A549 (cell line): ENCODE data around the gene LRRC4B. TPM values are rescaled to one million over a fixed set of nuclear protein-coding genes. Genes with fewer than 3 reads are reported as not detected.
"Not testable (repeated sequence)": the region's sequence is repeated elsewhere in the genome, so short reads cannot be mapped to it uniquely, and the experiment has no call there.

ENCODE experiments used
- ATAC-seq, 2 experiments: fragments of 200-7000 bp in 1 of 2; fragments of >200 bp in 1 of 2; cut with Nextera tagmentation in 1 of 2; cut with Tn5 transposase in 1 of 2; 3 replicates each; pipeline versions ENCODE4 v1.8.0 to v1.9.1; 2018 to 2020; ENCODE audit warnings: mild to moderate bottlenecking in 1 of 2, moderate library complexity in 1 of 2
- CTCF ChIA-PET: fragments of 300-600 bp; sonication (Branson Sonifier 250); formaldehyde crosslinking; extraction: SDS; loops from one replicate; lab custom pipeline; 2021; ENCODE audit warnings: antibody characterized with exemption, inconsistent platforms; lab: Yijun Ruan, JAX
- POLR2A ChIA-PET: fragments of 350-600 bp; formaldehyde crosslinking; extraction: SDS; loops from one replicate; lab custom pipeline; 2021; ENCODE audit warnings: antibody characterized with exemption, inconsistent platforms; lab: Yijun Ruan, JAX
- DNase-seq, 2 experiments: peaks; one replicate each; pipeline versions ENCODE4 v3.0.0 to v3.0.0-alpha.2; 2011 to 2016; ENCODE audit warnings: low read depth in 1 of 2, low spot score in 1 of 2
- FAIRE-seq: peaks from 2 replicates; lab custom pipeline; 2011; peaks lifted over from hg19 to GRCh38; lab: Jason Lieb, UNC
- H3K27ac ChIP-seq, 2 experiments: fragments of >200 bp; sonication (Bioruptor Twin); formaldehyde crosslinking; 3 replicates each; pipeline ENCODE4 v1.5.1; 2016 to 2017
- H3K4me1 ChIP-seq: fragments of >200 bp; sonication (Bioruptor Twin); formaldehyde crosslinking; 3 replicates; pipeline ENCODE4 v1.6.1; 2016
- H3K4me2 ChIP-seq: fragments of >200 bp; sonication (Bioruptor Twin); formaldehyde crosslinking; 3 replicates; pipeline ENCODE4 v1.6.1; 2016
- H3K4me3 ChIP-seq: fragments of >200 bp; sonication (Bioruptor Twin); formaldehyde crosslinking; 3 replicates; pipeline ENCODE4 v1.5.1; 2016
- H3K9me3 ChIP-seq: fragments of >200 bp; sonication (Bioruptor Twin); formaldehyde crosslinking; 3 replicates; pipeline ENCODE4 v1.6.1; 2016
- CBX8 ChIP-seq: fragments of 200-600 bp; sonication (generic); IDR thresholded peaks from 2 replicates; pipeline ENCODE4 v1.6.1; 2016
- CEBPB ChIP-seq, 2 experiments: fragments of >200 bp in 1 of 2; sonication (Bioruptor Twin) in 1 of 2; formaldehyde crosslinking in 1 of 2; IDR thresholded peaks; 2 replicates each; pipeline ENCODE4 v1.6.1; 2012 to 2016
- CHD2 ChIP-seq: fragments of 150-350 bp; IDR thresholded peaks from 2 replicates; pipeline ENCODE4 v1.6.1; 2014; ENCODE audit warnings: low read length; ENCODE audit not compliant: partially characterized antibody
- EHMT2 ChIP-seq: fragments of 200-600 bp; sonication (generic); IDR thresholded peaks from 2 replicates; pipeline ENCODE4 v1.6.1; 2016; ENCODE audit warnings: antibody characterized with exemption, low read depth, mild to moderate bottlenecking, moderate library complexity
- FOSL2 ChIP-seq, 2 experiments: fragments of 450-650 bp in 1 of 2; fragments of >200 bp in 1 of 2; sonication (Bioruptor Twin) in 1 of 2; formaldehyde crosslinking; IDR thresholded peaks; 2 replicates each; pipeline versions ENCODE4 v1.5.0 to v1.6.1; 2016 to 2020; ENCODE audit warnings: mild to moderate bottlenecking in 1 of 2, moderate library complexity in 1 of 2
- HOXB5 ChIP-seq: fragments of 250-450 bp; sonication (Bioruptor Pico); IDR thresholded peaks from 2 replicates; pipeline ENCODE4 v1.5.0; 2020; ENCODE audit warnings: mild to moderate bottlenecking, moderate library complexity
- NR3C1 ChIP-seq: fragments of >200 bp; sonication (Bioruptor Twin); formaldehyde crosslinking; IDR thresholded peaks from 3 replicates; pipeline ENCODE4 v1.6.1; 2017
- PHF8 ChIP-seq: fragments of 200-600 bp; sonication (generic); IDR thresholded peaks from 2 replicates; pipeline ENCODE4 v1.6.1; 2016; ENCODE audit warnings: low read depth, mild to moderate bottlenecking, antibody characterized with exemption, moderate library complexity, borderline replicate concordance
- RAD21 ChIP-seq, 2 experiments: fragments of >200 bp in 1 of 2; sonication (Bioruptor Twin) in 1 of 2; formaldehyde crosslinking in 1 of 2; IDR thresholded peaks in 1 of 2; conservative IDR thresholded peaks in 1 of 2; 2 replicates in 1 of 2; 3 replicates in 1 of 2; pipeline ENCODE4 v1.6.1; 2012 to 2018; ENCODE audit warnings: inconsistent platforms in 1 of 2
- RFX5 ChIP-seq: fragments of 450-650 bp; IDR thresholded peaks from 2 replicates; pipeline ENCODE4 v1.7.1; 2014; ENCODE audit warnings: antibody characterized with exemption, mild to moderate bottlenecking, moderate library complexity
- RNF2 ChIP-seq: fragments of 200-600 bp; sonication (generic); IDR thresholded peaks from 2 replicates; pipeline ENCODE4 v1.6.1; 2016; ENCODE audit warnings: low read depth, mild to moderate bottlenecking, antibody characterized with exemption, moderate library complexity, borderline replicate concordance
- SMC3 ChIP-seq: fragments of >200 bp; sonication (Bioruptor Twin); formaldehyde crosslinking; IDR thresholded peaks from 3 replicates; pipeline ENCODE4 v1.6.1; 2018; ENCODE audit warnings: inconsistent platforms
- TP53 ChIP-seq: fragments of 250-450 bp; sonication (Bioruptor Pico); IDR thresholded peaks from 2 replicates; pipeline ENCODE4 v1.5.0; 2021; ENCODE audit warnings: mild to moderate bottlenecking, moderate library complexity
- ZSCAN20 ChIP-seq: fragments of 250-450 bp; sonication (Bioruptor Pico); IDR thresholded peaks from 2 replicates; pipeline ENCODE4 v1.8.0; 2022; ENCODE audit warnings: mild to moderate bottlenecking, moderate library complexity
- WGBS: methylation state at CpG from one replicate; pipeline ENCODE4 v1.1.6; 2017; ENCODE audit errors: missing lambda C conversion rate; 5-methylcytosine and 5-hydroxymethylcytosine counted together
- polyA plus RNA-seq, 4 experiments: library from polyadenylated mRNA; depleted of rRNA in 3 of 4; stranded (reverse); fragments of >200 nt; fragmentation: RNase III in 1 of 4; extraction: RNeasy Plus Mini Kit Qiagen cat#74134 plus additional on column Dnase treatment in 1 of 4; gene quantifications; 2 replicates in 3 of 4; 3 replicates in 1 of 4; pipeline ENCODE4 v1.2.3, GENCODE V29; 2011 to 2017
- TF ChIP-seq, protein P1 (sequence below): fragments of >200 bp; sonication (Bioruptor Twin); formaldehyde crosslinking; IDR thresholded peaks from 3 replicates; pipeline ENCODE4 v1.5.1; 2016
- TF ChIP-seq, protein P2 (sequence below): fragments of 200-600 bp; sonication (generic); IDR thresholded peaks from 2 replicates; pipeline ENCODE4 v1.6.1; 2016; ENCODE audit warnings: antibody characterized with exemption, mild to moderate bottlenecking, moderate library complexity
- TF ChIP-seq, protein P3 (sequence below): IDR thresholded peaks from 2 replicates; pipeline ENCODE4 v1.6.1; 2012
- TF ChIP-seq, protein P4 (sequence below): IDR thresholded peaks from 2 replicates; pipeline ENCODE4 v1.6.1; 2012; ENCODE audit warnings: low read depth, borderline replicate concordance

The LRRC4B gene
- polyA plus RNA-seq, 2 of the 4 experiments (the other 2 are of a cell fraction) = 0.54 to 0.97 TPM

DNA sequence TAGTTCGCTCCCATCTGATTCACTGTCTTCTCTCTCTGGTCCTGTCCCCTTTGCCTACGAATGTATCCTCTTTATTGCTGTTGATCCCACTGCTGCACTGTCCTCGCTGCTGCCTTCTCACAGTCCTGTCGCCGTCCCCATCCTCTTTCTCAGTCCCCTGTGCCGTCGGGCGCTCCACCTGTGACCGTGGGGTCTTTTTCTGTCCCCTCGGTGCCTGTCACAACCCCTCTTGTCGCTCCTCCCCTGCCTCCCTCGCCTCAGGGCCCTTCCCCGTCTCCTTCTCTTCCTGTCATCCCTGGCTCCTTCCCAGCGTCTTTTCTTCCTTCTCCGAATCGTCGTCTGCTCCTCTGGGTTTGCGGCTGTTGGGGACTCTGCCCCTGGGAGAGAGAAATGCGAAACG, 39.2 kb upstream of the LRRC4B start:
- peak overlapping the region; percentile 28 for H3K4me3 ChIP-seq
- peak overlapping the region; percentile 75 for H3K4me2 ChIP-seq
- TF ChIP-seq FOSL2 (IDR thresholded peaks at IDR 0.05) = no peak
- no peak for TF ChIP-seq FOSL2 (CRISPR knock-in tag; IDR thresholded peaks at IDR 0.05)
- no peak for TF ChIP-seq ZSCAN20 (CRISPR knock-in tag)
- TF ChIP-seq HOXB5 (CRISPR knock-in tag) = no peak
- TF ChIP-seq, protein P1, sequence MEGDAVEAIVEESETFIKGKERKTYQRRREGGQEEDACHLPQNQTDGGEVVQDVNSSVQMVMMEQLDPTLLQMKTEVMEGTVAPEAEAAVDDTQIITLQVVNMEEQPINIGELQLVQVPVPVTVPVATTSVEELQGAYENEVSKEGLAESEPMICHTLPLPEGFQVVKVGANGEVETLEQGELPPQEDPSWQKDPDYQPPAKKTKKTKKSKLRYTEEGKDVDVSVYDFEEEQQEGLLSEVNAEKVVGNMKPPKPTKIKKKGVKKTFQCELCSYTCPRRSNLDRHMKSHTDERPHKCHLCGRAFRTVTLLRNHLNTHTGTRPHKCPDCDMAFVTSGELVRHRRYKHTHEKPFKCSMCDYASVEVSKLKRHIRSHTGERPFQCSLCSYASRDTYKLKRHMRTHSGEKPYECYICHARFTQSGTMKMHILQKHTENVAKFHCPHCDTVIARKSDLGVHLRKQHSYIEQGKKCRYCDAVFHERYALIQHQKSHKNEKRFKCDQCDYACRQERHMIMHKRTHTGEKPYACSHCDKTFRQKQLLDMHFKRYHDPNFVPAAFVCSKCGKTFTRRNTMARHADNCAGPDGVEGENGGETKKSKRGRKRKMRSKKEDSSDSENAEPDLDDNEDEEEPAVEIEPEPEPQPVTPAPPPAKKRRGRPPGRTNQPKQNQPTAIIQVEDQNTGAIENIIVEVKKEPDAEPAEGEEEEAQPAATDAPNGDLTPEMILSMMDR = no peak
- TF ChIP-seq CBX8 = no peak
- no peak for TF ChIP-seq CEBPB (IDR thresholded peaks at IDR 0.05)
- TF ChIP-seq SMC3 = no peak
- no peak for TF ChIP-seq EHMT2
- TF ChIP-seq, protein P2, sequence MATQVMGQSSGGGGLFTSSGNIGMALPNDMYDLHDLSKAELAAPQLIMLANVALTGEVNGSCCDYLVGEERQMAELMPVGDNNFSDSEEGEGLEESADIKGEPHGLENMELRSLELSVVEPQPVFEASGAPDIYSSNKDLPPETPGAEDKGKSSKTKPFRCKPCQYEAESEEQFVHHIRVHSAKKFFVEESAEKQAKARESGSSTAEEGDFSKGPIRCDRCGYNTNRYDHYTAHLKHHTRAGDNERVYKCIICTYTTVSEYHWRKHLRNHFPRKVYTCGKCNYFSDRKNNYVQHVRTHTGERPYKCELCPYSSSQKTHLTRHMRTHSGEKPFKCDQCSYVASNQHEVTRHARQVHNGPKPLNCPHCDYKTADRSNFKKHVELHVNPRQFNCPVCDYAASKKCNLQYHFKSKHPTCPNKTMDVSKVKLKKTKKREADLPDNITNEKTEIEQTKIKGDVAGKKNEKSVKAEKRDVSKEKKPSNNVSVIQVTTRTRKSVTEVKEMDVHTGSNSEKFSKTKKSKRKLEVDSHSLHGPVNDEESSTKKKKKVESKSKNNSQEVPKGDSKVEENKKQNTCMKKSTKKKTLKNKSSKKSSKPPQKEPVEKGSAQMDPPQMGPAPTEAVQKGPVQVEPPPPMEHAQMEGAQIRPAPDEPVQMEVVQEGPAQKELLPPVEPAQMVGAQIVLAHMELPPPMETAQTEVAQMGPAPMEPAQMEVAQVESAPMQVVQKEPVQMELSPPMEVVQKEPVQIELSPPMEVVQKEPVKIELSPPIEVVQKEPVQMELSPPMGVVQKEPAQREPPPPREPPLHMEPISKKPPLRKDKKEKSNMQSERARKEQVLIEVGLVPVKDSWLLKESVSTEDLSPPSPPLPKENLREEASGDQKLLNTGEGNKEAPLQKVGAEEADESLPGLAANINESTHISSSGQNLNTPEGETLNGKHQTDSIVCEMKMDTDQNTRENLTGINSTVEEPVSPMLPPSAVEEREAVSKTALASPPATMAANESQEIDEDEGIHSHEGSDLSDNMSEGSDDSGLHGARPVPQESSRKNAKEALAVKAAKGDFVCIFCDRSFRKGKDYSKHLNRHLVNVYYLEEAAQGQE = no peak
- TF ChIP-seq TP53 (CRISPR knock-in tag) = no peak
- TF ChIP-seq, protein P3, sequence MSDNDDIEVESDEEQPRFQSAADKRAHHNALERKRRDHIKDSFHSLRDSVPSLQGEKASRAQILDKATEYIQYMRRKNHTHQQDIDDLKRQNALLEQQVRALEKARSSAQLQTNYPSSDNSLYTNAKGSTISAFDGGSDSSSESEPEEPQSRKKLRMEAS = no peak
- no peak for TF ChIP-seq NR3C1
- 76% methylated on average over 20 of the region's 20 CpGs for WGBS
- ChIA-PET POLR2A (interaction anchor here (1.0 to 1.1 kb wide), 2 partner anchors 51 to 197 kb away, joined by 6 to 8 read pairs; no protein-coding TSS in a partner anchor), CTCF (interaction anchor here (0.6 to 3.8 kb wide), 43 partner anchors 8 to 318 kb away, joined by 3 to 28 read pairs (median 4); partner anchors contain the start of gene CLEC11A)
- no peak for FAIRE-seq
- no peak for DNase-seq
- H3K4me1 ChIP-seq = peaks cover 5% of the 10 kb centered on the region; the same call in 1 of the 3 replicates
- ATAC-seq = no peak
- H3K27ac ChIP-seq = peak overlapping the region in 1 of 2 experiments; percentile 37; a peak in 3 of 6 replicates
- 0 out of 3 replicates have a peak, but pooled peaks cover 3% of the 10 kb centered on the region for H3K9me3 ChIP-seq

DNA sequence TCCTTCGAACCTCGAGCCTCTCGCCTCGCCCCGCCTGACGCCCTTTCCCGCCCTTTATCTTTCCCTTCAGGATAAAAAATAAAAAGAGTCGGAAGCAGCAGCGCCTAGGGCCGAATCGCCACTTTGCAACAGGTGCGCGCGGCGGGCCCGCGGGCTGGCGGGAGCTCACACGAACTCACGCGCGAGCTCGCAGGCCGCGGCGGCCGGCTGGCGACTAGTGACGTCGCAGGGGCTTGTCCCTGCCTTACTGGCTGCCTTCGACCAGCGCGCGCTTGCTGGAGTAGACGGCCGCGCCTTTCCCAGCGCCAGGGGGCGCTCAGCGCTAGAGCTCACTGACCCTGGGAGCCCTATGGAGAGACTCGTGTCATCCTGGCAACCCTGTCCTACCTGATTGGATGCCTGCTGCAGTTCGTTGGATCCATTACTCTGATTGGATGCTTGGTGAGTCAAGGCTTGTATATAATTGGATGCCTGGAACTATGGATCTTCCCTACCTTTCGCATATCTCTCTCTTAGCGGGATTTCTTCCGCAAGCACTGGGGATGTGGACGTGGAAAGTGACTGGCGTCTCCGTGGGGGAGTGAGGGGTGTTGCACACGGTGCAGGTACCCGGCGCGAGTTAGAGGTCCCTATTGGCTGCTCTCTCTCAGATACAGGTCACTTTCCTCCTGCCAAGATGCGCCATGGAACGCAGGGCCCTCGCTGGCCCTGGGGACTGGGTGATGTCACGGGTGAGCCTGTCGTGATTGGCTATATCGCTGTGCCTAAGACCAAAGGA, 38.0 kb upstream of the LRRC4B start:
- peak; percentile 64 to 89 for DNase-seq
- WGBS = 38% methylated on average over 44 of the region's 58 CpGs
- H3K9me3 ChIP-seq, H3K4me1 ChIP-seq: not testable (repeated sequence)
- FAIRE-seq = peak; percentile 92
- peak; percentile 74 to 88 for ATAC-seq
- ChIA-PET CTCF (interaction anchor here (0.8 to 3.8 kb wide), 7 partner anchors 10 to 174 kb away, joined by 3 to 23 read pairs (median 7); no protein-coding TSS in a partner anchor), POLR2A (interaction anchor here (0.7 kb wide), 1 partner anchor 118 kb away, joined by 10 read pairs; no protein-coding TSS in a partner anchor)
- H3K4me3 ChIP-seq = peak overlapping the region; percentile 37
- peak overlapping the region; percentile 80 for H3K4me2 ChIP-seq
- TF ChIP-seq SMC3 (peak; percentile 43; the same call in 2 of the 3 replicates), RFX5 (peak; percentile 99), CHD2 (peak; percentile 14), PHF8 (peak; percentile 52; the same call in 1 of the 2 replicates), RNF2 (peak; percentile 74; the same call in 1 of the 2 replicates), RAD21 (conservative IDR thresholded peaks at IDR 0.05 in 1 of 2, IDR thresholded peaks at IDR 0.05 in 1 of 2) (peak; percentile 9 to 41; a peak in 3 of 5 replicates)
- TF ChIP-seq, protein P2 = peak; percentile 37; the same call in 1 of the 2 replicates
- TF ChIP-seq, protein P3 = peak; percentile 84
- TF ChIP-seq, protein P4, sequence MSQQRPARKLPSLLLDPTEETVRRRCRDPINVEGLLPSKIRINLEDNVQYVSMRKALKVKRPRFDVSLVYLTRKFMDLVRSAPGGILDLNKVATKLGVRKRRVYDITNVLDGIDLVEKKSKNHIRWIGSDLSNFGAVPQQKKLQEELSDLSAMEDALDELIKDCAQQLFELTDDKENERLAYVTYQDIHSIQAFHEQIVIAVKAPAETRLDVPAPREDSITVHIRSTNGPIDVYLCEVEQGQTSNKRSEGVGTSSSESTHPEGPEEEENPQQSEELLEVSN = peak; percentile 94
- TF ChIP-seq, protein P1 = peak; percentile 53
- H3K27ac ChIP-seq = peak overlapping the region; percentile 56 to 79; a peak in 5 of 6 replicates
